IMR-90 (cell line): Measurements from ENCODE around the gene LRRTM3. TPM values are rescaled to one million over a fixed set of nuclear protein-coding genes. Genes with fewer than 3 reads are reported as not detected.

ENCODE experiments used
- ATAC-seq: fragments of 200-7000 bp; cut with Tn5 transposase; 2 replicates; pipeline ENCODE4 v1.9.1; 2020; ENCODE audit warnings: low read depth, mild to moderate bottlenecking, moderate library complexity
- BruUV-seq: library from RNA; stranded (reverse); fragments of 400-500 nt; replicated peaks from 2 replicates; lab custom pipeline; 2021; lab: Mats Ljungman, UMichigan
- CTCF ChIA-PET: fragments of 300-600 bp; formaldehyde crosslinking; extraction: SDS; loops from one replicate; lab custom pipeline; 2021; ENCODE audit warnings: antibody characterized with exemption; lab: Yijun Ruan, JAX
- POLR2A ChIA-PET: fragments of 300-600 bp; sonication (Branson Sonifier 250); formaldehyde crosslinking; loops from one replicate; lab custom pipeline; 2022; ENCODE audit warnings: antibody characterized with exemption; ENCODE audit not compliant: unreplicated experiment; lab: Charles Lee
- DNase-seq: peaks from one replicate; pipeline ENCODE4 v3.0.0; 2013
- H2AFZ ChIP-seq: replicated peaks from 2 replicates; pipeline ENCODE3; 2013; ENCODE audit warnings: low read length, mild to moderate bottlenecking; ENCODE audit not compliant: poor library complexity
- H2AK5ac ChIP-seq: 2 replicates; pipeline ENCODE4 v1.6.1; 2013; ENCODE audit warnings: low read depth, low read length, inconsistent platforms
- H2AK9ac ChIP-seq: replicated peaks from 2 replicates; pipeline ENCODE3; 2013; ENCODE audit warnings: mild to moderate bottlenecking, low read depth, low read length, moderate library complexity; ENCODE audit not compliant: poor library complexity
- H2BK120ac ChIP-seq: 2 replicates; pipeline ENCODE4 v1.6.1; 2013; ENCODE audit warnings: low read depth, low read length, inconsistent platforms
- H2BK15ac ChIP-seq: 3 replicates; pipeline ENCODE4 v1.6.1; 2013; ENCODE audit warnings: low read depth, low read length, inconsistent platforms
- H2BK20ac ChIP-seq: 2 replicates; pipeline ENCODE4 v1.6.1; 2013; ENCODE audit warnings: low read depth, mild to moderate bottlenecking, inconsistent platforms, low read length, moderate library complexity
- H2BK5ac ChIP-seq: 2 replicates; pipeline ENCODE4 v1.6.1; 2013; ENCODE audit warnings: mild to moderate bottlenecking, low read depth, low read length, inconsistent platforms; ENCODE audit not compliant: poor library complexity, severe bottlenecking
- H3K14ac ChIP-seq: replicated peaks from 2 replicates; pipeline ENCODE4 v1.6.1; 2013; ENCODE audit warnings: low read depth, low read length, inconsistent platforms
- H3K18ac ChIP-seq: 2 replicates; pipeline ENCODE4 v1.6.1; 2013; ENCODE audit warnings: low read depth, low read length, control low read depth
- H3K23ac ChIP-seq: 2 replicates; pipeline ENCODE4 v1.6.1; 2013; ENCODE audit warnings: low read depth, low read length, inconsistent platforms
- H3K27ac ChIP-seq: 2 replicates; pipeline ENCODE4 v1.5.1; 2013; ENCODE audit warnings: mild to moderate bottlenecking, control low read depth, low read length; ENCODE audit not compliant: insufficient read depth
- H3K27me3 ChIP-seq: 2 replicates; pipeline ENCODE4 v1.6.1; 2013; ENCODE audit warnings: low read length; ENCODE audit not compliant: control insufficient read depth, insufficient read depth
- H3K36me3 ChIP-seq: 2 replicates; pipeline ENCODE4 v1.6.1; 2013; ENCODE audit warnings: low read length, mixed read lengths; ENCODE audit not compliant: control insufficient read depth, insufficient read depth
- H3K4ac ChIP-seq: 2 replicates; pipeline ENCODE4 v1.6.1; 2013; ENCODE audit warnings: low read depth, low read length, inconsistent platforms
- H3K4me1 ChIP-seq: 2 replicates; pipeline ENCODE4 v1.6.1; 2013; ENCODE audit warnings: low read length, mixed read lengths; ENCODE audit not compliant: control insufficient read depth, insufficient read depth
- H3K4me2 ChIP-seq: 2 replicates; pipeline ENCODE4 v1.6.1; 2013; ENCODE audit warnings: low read depth, mild to moderate bottlenecking, control low read depth, low read length, moderate library complexity
- H3K4me3 ChIP-seq: 2 replicates; pipeline ENCODE4 v1.5.1; 2013; ENCODE audit warnings: low read depth, mild to moderate bottlenecking, control low read depth, low read length, moderate library complexity; ENCODE audit not compliant: insufficient read depth
- H3K56ac ChIP-seq: 2 replicates; pipeline ENCODE4 v1.6.1; 2013; ENCODE audit warnings: low read length, inconsistent platforms; ENCODE audit not compliant: insufficient read depth; ENCODE audit errors: extremely low read depth
- H3K79me1 ChIP-seq, 2 experiments: 2 replicates each; pipeline ENCODE4 v1.6.1; 2013; ENCODE audit warnings: low read length in 2 of 2, inconsistent platforms in 1 of 2, low read depth in 1 of 2
- H3K9ac ChIP-seq: 2 replicates; pipeline ENCODE4 v1.6.1; 2013; ENCODE audit warnings: low read depth, low read length, control low read depth
- H3K9me1 ChIP-seq: 2 replicates; pipeline ENCODE4 v1.6.1; 2013; ENCODE audit warnings: low read length, inconsistent platforms; ENCODE audit not compliant: insufficient read depth
- H3K9me3 ChIP-seq: 2 replicates; pipeline ENCODE4 v1.6.1; 2013; ENCODE audit warnings: low read length; ENCODE audit not compliant: control insufficient read depth, insufficient read depth
- H4K20me1 ChIP-seq: 2 replicates; pipeline ENCODE4 v1.6.1; 2013; ENCODE audit warnings: low read length, inconsistent platforms; ENCODE audit not compliant: insufficient read depth
- H4K5ac ChIP-seq: 2 replicates; pipeline ENCODE4 v1.6.1; 2013; ENCODE audit warnings: mild to moderate bottlenecking, low read depth, low read length, control low read depth
- H4K8ac ChIP-seq, 2 experiments: 2 replicates each; pipeline ENCODE4 v1.6.1; 2013; ENCODE audit warnings: low read depth in 2 of 2, low read length in 2 of 2, control low read depth in 1 of 2, inconsistent platforms in 1 of 2
- H4K91ac ChIP-seq: 2 replicates; pipeline ENCODE4 v1.6.1; 2013; ENCODE audit warnings: low read depth, low read length, inconsistent platforms; ENCODE audit not compliant: insufficient read depth
- BHLHE40 ChIP-seq: fragments of 150-350 bp; IDR thresholded peaks from 2 replicates; pipeline ENCODE4 v1.6.1; 2016; ENCODE audit warnings: mild to moderate bottlenecking, low read depth, low read length
- CEBPB ChIP-seq: IDR thresholded peaks from 2 replicates; pipeline ENCODE4 v1.6.1; 2012; ENCODE audit warnings: low read depth, low read length, improper control_type of control experiment
- ELK1 ChIP-seq: fragments of 150-350 bp; IDR thresholded peaks from 2 replicates; pipeline ENCODE4 v1.6.1; 2016; ENCODE audit warnings: low read depth, mild to moderate bottlenecking, low read length, moderate library complexity, borderline replicate concordance
- FOS ChIP-seq: fragments of 150-350 bp; IDR thresholded peaks from 2 replicates; pipeline ENCODE4 v1.6.1; 2016; ENCODE audit warnings: low read depth, low read length
- MAFK ChIP-seq: IDR thresholded peaks from 2 replicates; pipeline ENCODE4 v1.6.1; 2012; ENCODE audit warnings: low read depth, low read length, improper control_type of control experiment
- MAZ ChIP-seq: IDR thresholded peaks from 2 replicates; pipeline ENCODE4 v1.6.1; 2012; ENCODE audit warnings: low read depth, mild to moderate bottlenecking, low read length, improper control_type of control experiment, moderate library complexity, borderline replicate concordance
- MXI1 ChIP-seq: IDR thresholded peaks from 2 replicates; pipeline ENCODE4 v1.6.1; 2012; ENCODE audit warnings: low read depth, mild to moderate bottlenecking, low read length, moderate library complexity, borderline replicate concordance
- NFE2L2 ChIP-seq: fragments of 150-350 bp; IDR thresholded peaks from 2 replicates; pipeline ENCODE4 v1.6.1; 2016; ENCODE audit warnings: low read depth, mild to moderate bottlenecking, low read length
- POLR2A ChIP-seq: IDR thresholded peaks from 2 replicates; pipeline ENCODE4 v1.6.1; 2012; ENCODE audit warnings: mild to moderate bottlenecking, low read depth, low read length
- RAD21 ChIP-seq: IDR thresholded peaks from 2 replicates; pipeline ENCODE4 v1.6.1; 2012; ENCODE audit warnings: low read length, improper control_type of control experiment
- RCOR1 ChIP-seq: IDR thresholded peaks from 2 replicates; pipeline ENCODE4 v1.6.1; 2012; ENCODE audit warnings: mild to moderate bottlenecking, low read length, improper control_type of control experiment; ENCODE audit not compliant: insufficient replicate concordance
- RFX5 ChIP-seq: IDR thresholded peaks from 2 replicates; pipeline ENCODE4 v1.8.0; 2012; ENCODE audit warnings: low read depth, mild to moderate bottlenecking, low read length, moderate library complexity
- SMC3 ChIP-seq: fragments of 150-350 bp; IDR thresholded peaks from 2 replicates; pipeline ENCODE4 v1.6.1; 2016; ENCODE audit warnings: low read depth, mild to moderate bottlenecking, antibody characterized with exemption, low read length, moderate library complexity
- WGBS, 2 experiments: methylation state at CpG; one replicate each; pipeline versions ENCODE4 v1.1.5 to v1.1.7; 2013; ENCODE audit warnings: missing lambda C conversion rate in 2 of 2; ENCODE audit not compliant: insufficient read length in 1 of 2; ENCODE audit errors: extremely low coverage in 2 of 2; 5-methylcytosine and 5-hydroxymethylcytosine counted together
- dilution Hi-C: fragments of 300-500 bp; cut with HindIII; formaldehyde crosslinking; loops from one replicate; pipeline ENCODE4 v1.14.3; 2018; ENCODE audit warnings: low sequenced_read_pairs; ENCODE audit not compliant: unreplicated experiment
- in situ Hi-C: fragments of 300-500 bp; cut with MboI; formaldehyde crosslinking; loops from 3 replicates; pipeline ENCODE4 v1.14.3; 2019; ENCODE audit warnings: low sequenced_read_pairs, inconsistent platforms, mixed read lengths
- intact Hi-C: fragments of 100-400 bp; cut with micrococcal nuclease; formaldehyde crosslinking; loops from 2 replicates; pipeline ENCODE4 v1.10.0; 2022
- polyA plus RNA-seq, 3 experiments: library from polyadenylated mRNA; depleted of rRNA; stranded (reverse); fragments of >200 nt; gene quantifications; 2 replicates each; pipeline ENCODE4 v1.2.3, GENCODE V29; 2012; ENCODE audit warnings: low replicate concordance in 1 of 3
- total RNA-seq: library from RNA; depleted of rRNA; stranded (reverse); fragments of >200 nt; gene quantifications from 2 replicates; pipeline ENCODE4 v1.2.3, GENCODE V29; 2012
- TF ChIP-seq, protein P1 (sequence below): conservative IDR thresholded peaks from 2 replicates; pipeline ENCODE4 v1.5.1; 2012; ENCODE audit warnings: mild to moderate bottlenecking, low read depth, low read length, improper control_type of control experiment
- TF ChIP-seq, protein P2 (sequence below): fragments of 150-350 bp; IDR thresholded peaks from 2 replicates; pipeline ENCODE4 v1.6.1; 2017; ENCODE audit warnings: mild to moderate bottlenecking, antibody characterized with exemption, low read length, low read depth

Gene LRRTM3
- total and polyA plus RNA-seq, 2 of the 4 experiments (the other 2 are of a cell fraction): under 0.01 TPM; not detected in 1

GRCh38 chr10:67100951-67101350 is 175.1 kb downstream of the LRRTM3 start:
- DNase-seq: no peak

More at GRCh38 chr10:67100951-67101350, 175.1 kb downstream of the LRRTM3 start:
- ChIA-PET POLR2A (no interaction called here), CTCF (interaction anchor here (0.7 kb wide), 1 partner anchor 499 kb away, joined by 3 read pairs; no protein-coding TSS in a partner anchor)
- no peaks in the 10 kb centered on the region for H3K36me3 ChIP-seq
- no peaks in the 10 kb centered on the region for H3K9me3 ChIP-seq
- in situ Hi-C loops (no loop called here), intact Hi-C loops (no loop called here), dilution Hi-C loops (no loop called here)
- no peaks in the 10 kb centered on the region for H3K4me1 ChIP-seq
- no peak overlapping the region for H3K4me2 ChIP-seq
- H4K5ac ChIP-seq: no peak overlapping the region
- H4K91ac ChIP-seq: no peak overlapping the region
- H3K9ac ChIP-seq: no peak overlapping the region
- H3K14ac ChIP-seq: no peak overlapping the region
- H3K27ac ChIP-seq: no peak overlapping the region
- no peak overlapping the region for H2AK5ac ChIP-seq
- no peaks in the 10 kb centered on the region for H4K20me1 ChIP-seq
- no peak overlapping the region for H3K23ac ChIP-seq
- no peak overlapping the region for H2AK9ac ChIP-seq
- H3K4ac ChIP-seq: no peak overlapping the region
- no peak for TF ChIP-seq RFX5
- TF ChIP-seq NFE2L2: no peak
- no peak for TF ChIP-seq CEBPB
- no peak for TF ChIP-seq RAD21
- TF ChIP-seq, protein P1, sequence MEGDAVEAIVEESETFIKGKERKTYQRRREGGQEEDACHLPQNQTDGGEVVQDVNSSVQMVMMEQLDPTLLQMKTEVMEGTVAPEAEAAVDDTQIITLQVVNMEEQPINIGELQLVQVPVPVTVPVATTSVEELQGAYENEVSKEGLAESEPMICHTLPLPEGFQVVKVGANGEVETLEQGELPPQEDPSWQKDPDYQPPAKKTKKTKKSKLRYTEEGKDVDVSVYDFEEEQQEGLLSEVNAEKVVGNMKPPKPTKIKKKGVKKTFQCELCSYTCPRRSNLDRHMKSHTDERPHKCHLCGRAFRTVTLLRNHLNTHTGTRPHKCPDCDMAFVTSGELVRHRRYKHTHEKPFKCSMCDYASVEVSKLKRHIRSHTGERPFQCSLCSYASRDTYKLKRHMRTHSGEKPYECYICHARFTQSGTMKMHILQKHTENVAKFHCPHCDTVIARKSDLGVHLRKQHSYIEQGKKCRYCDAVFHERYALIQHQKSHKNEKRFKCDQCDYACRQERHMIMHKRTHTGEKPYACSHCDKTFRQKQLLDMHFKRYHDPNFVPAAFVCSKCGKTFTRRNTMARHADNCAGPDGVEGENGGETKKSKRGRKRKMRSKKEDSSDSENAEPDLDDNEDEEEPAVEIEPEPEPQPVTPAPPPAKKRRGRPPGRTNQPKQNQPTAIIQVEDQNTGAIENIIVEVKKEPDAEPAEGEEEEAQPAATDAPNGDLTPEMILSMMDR: no peak
- TF ChIP-seq, protein P2, sequence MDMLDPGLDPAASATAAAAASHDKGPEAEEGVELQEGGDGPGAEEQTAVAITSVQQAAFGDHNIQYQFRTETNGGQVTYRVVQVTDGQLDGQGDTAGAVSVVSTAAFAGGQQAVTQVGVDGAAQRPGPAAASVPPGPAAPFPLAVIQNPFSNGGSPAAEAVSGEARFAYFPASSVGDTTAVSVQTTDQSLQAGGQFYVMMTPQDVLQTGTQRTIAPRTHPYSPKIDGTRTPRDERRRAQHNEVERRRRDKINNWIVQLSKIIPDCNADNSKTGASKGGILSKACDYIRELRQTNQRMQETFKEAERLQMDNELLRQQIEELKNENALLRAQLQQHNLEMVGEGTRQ: no peak
- no peak for TF ChIP-seq FOS
- TF ChIP-seq ELK1: no peak
- TF ChIP-seq RCOR1: no peak
- no peak for TF ChIP-seq POLR2A
- no peak for TF ChIP-seq MXI1
- no peak for TF ChIP-seq SMC3
- TF ChIP-seq MAZ: no peak
- no peak for TF ChIP-seq MAFK
- TF ChIP-seq BHLHE40: no peak
- no TSS peak for BruUV-seq
- H3K79me1 ChIP-seq: no peaks in the 10 kb centered on the region
- H3K27me3 ChIP-seq: no peaks in the 10 kb centered on the region
- no peak overlapping the region for H2AFZ ChIP-seq
- no peak overlapping the region for H2BK5ac ChIP-seq
- H4K8ac ChIP-seq: no peak overlapping the region
- no peak overlapping the region for H2BK15ac ChIP-seq
- ATAC-seq: no peak
- no CpG with 5 or more reads among the region's 3 CpGs for WGBS, 2 experiments
- no peak overlapping the region for H2BK20ac ChIP-seq
- H3K18ac ChIP-seq: no peak overlapping the region
- no peaks in the 10 kb centered on the region for H3K9me1 ChIP-seq
- H3K4me3 ChIP-seq: no peak overlapping the region
- no peak overlapping the region for H3K56ac ChIP-seq
- no peak overlapping the region for H2BK120ac ChIP-seq
